Transverse colon (tissue), 4 donors: ENCODE data around the gene LDB2.

Source experiments
- POLR2A ChIP-seq: fragments of 450-650 bp; IDR thresholded peaks from one replicate; pipeline ENCODE4 v1.6.1; 2016; ENCODE audit warnings: antibody characterized with exemption, mild to moderate bottlenecking, moderate library complexity
- POLR2AphosphoS5 ChIP-seq, 3 donors: sonication (generic); formaldehyde crosslinking; IDR thresholded peaks; one replicate each; pipeline ENCODE4 v1.6.1; 2016; ENCODE audit warnings: antibody characterized with exemption in 3 of 3
- TF ChIP-seq, protein P1 (sequence below), 5 experiments: fragments of 200-600 bp in 3 of 5; fragments of 450-650 bp in 2 of 5; sonication (generic) in 3 of 5; IDR thresholded peaks; 1 replicate in 2 of 5; 2 replicates in 3 of 5; pipeline ENCODE4 v1.5.1; 2016 to 2017; ENCODE audit warnings: antibody characterized with exemption in 5 of 5, inconsistent platforms in 3 of 5, mild to moderate bottlenecking in 2 of 5, moderate library complexity in 1 of 5

GRCh38 chr4:16739997-16740624 is 158.3 kb downstream of the LDB2 start:
- TF ChIP-seq, protein P1, sequence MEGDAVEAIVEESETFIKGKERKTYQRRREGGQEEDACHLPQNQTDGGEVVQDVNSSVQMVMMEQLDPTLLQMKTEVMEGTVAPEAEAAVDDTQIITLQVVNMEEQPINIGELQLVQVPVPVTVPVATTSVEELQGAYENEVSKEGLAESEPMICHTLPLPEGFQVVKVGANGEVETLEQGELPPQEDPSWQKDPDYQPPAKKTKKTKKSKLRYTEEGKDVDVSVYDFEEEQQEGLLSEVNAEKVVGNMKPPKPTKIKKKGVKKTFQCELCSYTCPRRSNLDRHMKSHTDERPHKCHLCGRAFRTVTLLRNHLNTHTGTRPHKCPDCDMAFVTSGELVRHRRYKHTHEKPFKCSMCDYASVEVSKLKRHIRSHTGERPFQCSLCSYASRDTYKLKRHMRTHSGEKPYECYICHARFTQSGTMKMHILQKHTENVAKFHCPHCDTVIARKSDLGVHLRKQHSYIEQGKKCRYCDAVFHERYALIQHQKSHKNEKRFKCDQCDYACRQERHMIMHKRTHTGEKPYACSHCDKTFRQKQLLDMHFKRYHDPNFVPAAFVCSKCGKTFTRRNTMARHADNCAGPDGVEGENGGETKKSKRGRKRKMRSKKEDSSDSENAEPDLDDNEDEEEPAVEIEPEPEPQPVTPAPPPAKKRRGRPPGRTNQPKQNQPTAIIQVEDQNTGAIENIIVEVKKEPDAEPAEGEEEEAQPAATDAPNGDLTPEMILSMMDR (IDR thresholded peaks at IDR 0.05): no peak
- TF ChIP-seq POLR2A (no peak), POLR2AphosphoS5 (IDR thresholded peaks at IDR 0.05) (no peak)
